WERI-Rb-1 (cell line): ENCODE data around the gene POU6F1.

Experiments
- DNase-seq: peaks from one replicate; pipeline ENCODE4 v3.0.0-alpha.2; 2020
- H3K27ac ChIP-seq: fragments of 250-450 bp; sonication (Bioruptor Pico); 2 replicates; pipeline ENCODE4 v1.5.1; 2020; ENCODE audit warnings: mild to moderate bottlenecking, moderate library complexity
- H3K27me3 ChIP-seq: fragments of 250-450 bp; sonication (Bioruptor Pico); 2 replicates; pipeline ENCODE4 v1.5.1; 2021; ENCODE audit warnings: mild to moderate bottlenecking, low read depth, moderate library complexity; ENCODE audit not compliant: insufficient read depth, severe bottlenecking
- H3K36me3 ChIP-seq: fragments of 250-450 bp; sonication (Bioruptor Pico); 2 replicates; pipeline ENCODE4 v1.5.1; 2020; ENCODE audit warnings: mild to moderate bottlenecking, moderate library complexity
- H3K4me3 ChIP-seq: 2 replicates; pipeline ENCODE4 v1.5.1; 2011; ENCODE audit warnings: low read depth, mild to moderate bottlenecking, control low read depth, low read length
- H3K9me3 ChIP-seq: fragments of 250-450 bp; sonication (Bioruptor Pico); 2 replicates; pipeline ENCODE4 v1.5.1; 2021; ENCODE audit warnings: mild to moderate bottlenecking, moderate library complexity; ENCODE audit not compliant: severe bottlenecking
- CTCF ChIP-seq: IDR thresholded peaks from 2 replicates; pipeline ENCODE4 v1.5.1; 2011; ENCODE audit warnings: low read depth, mild to moderate bottlenecking, control low read depth, inconsistent platforms, low read length

POU6F1 gene

GRCh38 chr12:51147309-51147708, 70.6 kb downstream of the POU6F1 start:
- Histone ChIP-seq H3K27me3 (no peaks in the 10 kb centered on the region), H3K27ac (no peak overlapping the region), H3K4me3 (no peak overlapping the region), H3K9me3 (no peaks in the 10 kb centered on the region), H3K36me3 (no peaks in the 10 kb centered on the region)
- DNase-seq: no peak
- TF ChIP-seq CTCF: no peak

- Histone ChIP-seq H3K27ac (no peak overlapping the region), H3K27me3 (no peaks in the 10 kb centered on the region), H3K36me3 (peaks cover 7% of the 10 kb centered on the region; the same call in 1 of the 2 replicates), H3K4me3 (no peak overlapping the region), H3K9me3 (no peaks in the 10 kb centered on the region)
- DNase-seq: no peak
- no peak for TF ChIP-seq CTCF
Observed at GRCh38 chr12:51139292-51139844, 78.5 kb downstream of the POU6F1 start.
